H1 (cell line): Measurements from ENCODE around the gene RNU7-1. TPM values are rescaled to one million over a fixed set of nuclear protein-coding genes. Genes with fewer than 3 reads are reported as not detected.

Experiments
- CTCF ChIA-PET: fragments of 300-600 bp; sonication (Branson Sonifier 250); formaldehyde crosslinking; loops from one replicate; lab custom pipeline; 2021; ENCODE audit not compliant: partially characterized antibody; lab: Charles Lee
- POLR2A ChIA-PET: fragments of 300-600 bp; sonication (Branson Sonifier 250); formaldehyde crosslinking; loops from one replicate; lab custom pipeline; 2021; ENCODE audit warnings: inconsistent platforms; ENCODE audit not compliant: partially characterized antibody; lab: Charles Lee
- DNase-seq, 2 experiments: peaks; one replicate each; pipeline versions ENCODE4 v3.0.0 to v3.0.0-alpha.2; 2010 to 2022; ENCODE audit warnings: low spot score in 2 of 2, low read depth in 1 of 2, mixed read lengths in 1 of 2
- FAIRE-seq: peaks from 2 replicates; lab custom pipeline; 2011; peaks lifted over from hg19 to GRCh38; lab: Jason Lieb, UNC
- H2AFZ ChIP-seq: 2 replicates; pipeline ENCODE4 v1.8.1; 2012; ENCODE audit warnings: low read length, inconsistent platforms
- H2AK5ac ChIP-seq: 2 replicates; pipeline ENCODE4 v1.6.1; 2013; ENCODE audit warnings: low read depth, low read length
- H2BK120ac ChIP-seq: replicated peaks from 2 replicates; pipeline ENCODE3; 2013; ENCODE audit warnings: low read depth, low read length, inconsistent platforms
- H2BK12ac ChIP-seq: 2 replicates; pipeline ENCODE4 v1.6.1; 2013; ENCODE audit warnings: low read depth, low read length
- H2BK15ac ChIP-seq: 2 replicates; pipeline ENCODE4 v1.6.1; 2013; ENCODE audit warnings: low read length
- H2BK20ac ChIP-seq: 2 replicates; pipeline ENCODE4 v1.6.1; 2013; ENCODE audit warnings: low read length
- H2BK5ac ChIP-seq: 2 replicates; pipeline ENCODE4 v1.6.1; 2013; ENCODE audit warnings: low read depth, low read length
- H3K14ac ChIP-seq: 2 replicates; pipeline ENCODE4 v1.6.1; 2013; ENCODE audit warnings: inconsistent platforms; ENCODE audit not compliant: insufficient read length
- H3K18ac ChIP-seq: 2 replicates; pipeline ENCODE4 v1.6.1; 2013; ENCODE audit warnings: low read length; ENCODE audit errors: extremely low read depth
- H3K23ac ChIP-seq: 2 replicates; pipeline ENCODE4 v1.6.1; 2013; ENCODE audit warnings: inconsistent platforms; ENCODE audit not compliant: insufficient read length
- H3K23me2 ChIP-seq: 2 replicates; pipeline ENCODE4 v1.6.1; 2013; ENCODE audit warnings: low read depth, low read length
- H3K27ac ChIP-seq: 2 replicates; pipeline ENCODE4 v1.6.1; 2011; ENCODE audit warnings: low read depth, low read length, inconsistent platforms
- H3K27me3 ChIP-seq, 4 experiments: replicated peaks in 1 of 4; 1 replicate in 1 of 4; 2 replicates in 3 of 4; pipeline versions ENCODE4 v1.6.1 to v1.8.1; 2011 to 2013; ENCODE audit warnings: low read length in 3 of 4, mild to moderate bottlenecking in 3 of 4, inconsistent platforms in 2 of 4, mixed read lengths in 2 of 4, moderate library complexity in 1 of 4; ENCODE audit not compliant: control insufficient read depth in 3 of 4, insufficient read depth in 3 of 4; ENCODE audit errors: extremely low read depth in 1 of 4
- H3K36me3 ChIP-seq, 4 experiments: 2 replicates each; pipeline versions ENCODE4 v1.6.1 to v1.8.1; 2011 to 2013; ENCODE audit warnings: mild to moderate bottlenecking in 4 of 4, low read length in 3 of 4, moderate library complexity in 2 of 4, control low read depth in 1 of 4, inconsistent platforms in 1 of 4; ENCODE audit not compliant: insufficient read depth in 4 of 4, control insufficient read depth in 2 of 4
- H3K4ac ChIP-seq: replicated peaks from 2 replicates; pipeline ENCODE3; 2013; ENCODE audit warnings: low read length, low read depth, mixed read lengths, inconsistent platforms; ENCODE audit not compliant: insufficient read length
- H3K4me1 ChIP-seq, 4 experiments: replicated peaks in 1 of 4; 1 replicate in 1 of 4; 2 replicates in 3 of 4; pipeline versions ENCODE4 v1.6.1 to v1.8.1; 2011 to 2013; ENCODE audit warnings: low read length in 3 of 4, inconsistent platforms in 2 of 4, mixed read lengths in 1 of 4; ENCODE audit not compliant: insufficient read depth in 4 of 4, control insufficient read depth in 3 of 4
- H3K4me2 ChIP-seq, 2 experiments: 2 replicates each; pipeline versions ENCODE4 v1.6.1 to v1.8.1; 2011 to 2013; ENCODE audit warnings: low read depth in 2 of 2, low read length in 2 of 2, control low read depth in 1 of 2, inconsistent platforms in 1 of 2, mild to moderate bottlenecking in 1 of 2; ENCODE audit not compliant: insufficient read depth in 1 of 2
- H3K4me3 ChIP-seq, 4 experiments: fragments of 200-600, 300-600 bp in 1 of 4; sonication (generic), shearing (Covaris generic), sonication (Bioruptor Twin) in 1 of 4; 2 replicates each; pipeline versions ENCODE4 v1.5.1 to v1.8.1; 2011 to 2016; ENCODE audit warnings: low read length in 4 of 4, low read depth in 3 of 4, control low read depth in 2 of 4, inconsistent platforms in 2 of 4, mild to moderate bottlenecking in 2 of 4, mixed read lengths in 1 of 4, moderate library complexity in 1 of 4; ENCODE audit not compliant: insufficient read depth in 2 of 4; ENCODE audit errors: extremely low read depth in 1 of 4
- H3K56ac ChIP-seq: replicated peaks from 2 replicates; pipeline ENCODE3; 2013; ENCODE audit warnings: low read depth, mild to moderate bottlenecking, mixed read lengths, low read length, inconsistent platforms; ENCODE audit not compliant: insufficient read length
- H3K79me1 ChIP-seq: 2 replicates; pipeline ENCODE4 v1.6.1; 2013; ENCODE audit warnings: low read depth, low read length, control low read depth
- H3K79me2 ChIP-seq, 2 experiments: 2 replicates each; pipeline versions ENCODE4 v1.6.1 to v1.8.1; 2012 to 2013; ENCODE audit warnings: low read length in 2 of 2, mild to moderate bottlenecking in 2 of 2, inconsistent platforms in 1 of 2; ENCODE audit not compliant: insufficient read depth in 2 of 2, control insufficient read depth in 1 of 2
- H3K9ac ChIP-seq, 4 experiments: replicated peaks in 1 of 4; 1 replicate in 1 of 4; 2 replicates in 3 of 4; pipeline versions ENCODE4 v1.6.1 to v1.8.1; 2011 to 2013; ENCODE audit warnings: low read depth in 3 of 4, low read length in 3 of 4, control low read depth in 2 of 4, mild to moderate bottlenecking in 2 of 4, moderate library complexity in 2 of 4, inconsistent platforms in 1 of 4; ENCODE audit errors: extremely low read depth in 1 of 4
- H3K9me3 ChIP-seq, 2 experiments: 2 replicates each; pipeline versions ENCODE4 v1.6.1 to v1.8.1; 2012 to 2013; ENCODE audit warnings: mild to moderate bottlenecking in 2 of 2, moderate library complexity in 2 of 2, control low read depth in 1 of 2, inconsistent platforms in 1 of 2, low read depth in 1 of 2, low read length in 1 of 2, mixed read lengths in 1 of 2; ENCODE audit not compliant: insufficient read depth in 2 of 2
- H4K20me1 ChIP-seq, 2 experiments: replicated peaks in 1 of 2; 2 replicates each; pipeline versions ENCODE3 to v1.8.1; 2011 to 2013; ENCODE audit warnings: inconsistent platforms in 2 of 2, low read length in 2 of 2, mild to moderate bottlenecking in 1 of 2; ENCODE audit not compliant: insufficient read depth in 2 of 2, control insufficient read depth in 1 of 2
- H4K5ac ChIP-seq: 2 replicates; pipeline ENCODE4 v1.6.1; 2013; ENCODE audit warnings: low read length, low read depth, mixed read lengths, inconsistent platforms; ENCODE audit not compliant: insufficient read length
- H4K8ac ChIP-seq: 2 replicates; pipeline ENCODE4 v1.8.0; 2013; ENCODE audit warnings: mild to moderate bottlenecking, moderate library complexity, low read length, inconsistent platforms; ENCODE audit not compliant: insufficient read depth; ENCODE audit errors: extremely low read depth
- H4K91ac ChIP-seq: replicated peaks from 2 replicates; pipeline ENCODE3; 2013; ENCODE audit warnings: low read length, mixed read lengths, inconsistent platforms; ENCODE audit not compliant: insufficient read length
- BCL11A ChIP-seq, 2 experiments: IDR thresholded peaks; one replicate each; pipeline ENCODE4 v1.6.1; 2011; ENCODE audit warnings: low read depth in 2 of 2, low read length in 2 of 2, mild to moderate bottlenecking in 2 of 2
- CHD1 ChIP-seq: IDR thresholded peaks from 2 replicates; pipeline ENCODE4 v1.6.1; 2012; ENCODE audit warnings: low read depth, low read length, improper control_type of control experiment
- CHD2 ChIP-seq: IDR thresholded peaks from 2 replicates; pipeline ENCODE4 v1.6.1; 2012; ENCODE audit warnings: low read length, improper control_type of control experiment
- E2F6 ChIP-seq: IDR thresholded peaks from 2 replicates; pipeline ENCODE4 v1.6.1; 2012; ENCODE audit warnings: inconsistent platforms
- EP300 ChIP-seq, 2 experiments: IDR thresholded peaks; 1 replicate in 1 of 2; 2 replicates in 1 of 2; pipeline ENCODE4 v1.6.1; 2011 to 2012; ENCODE audit warnings: low read depth in 2 of 2, low read length in 2 of 2, mild to moderate bottlenecking in 2 of 2, borderline replicate concordance in 1 of 2, inconsistent platforms in 1 of 2, moderate library complexity in 1 of 2
- PHF8 ChIP-seq: fragments of 200-600 bp; sonication (generic); conservative IDR thresholded peaks from 2 replicates; pipeline ENCODE4 v1.7.1; 2012; ENCODE audit warnings: low read depth, mild to moderate bottlenecking, inconsistent platforms, low read length, moderate library complexity
- RBBP5 ChIP-seq: IDR thresholded peaks from 2 replicates; pipeline ENCODE4 v1.7.1; 2012; ENCODE audit warnings: low read depth, mild to moderate bottlenecking, inconsistent platforms, low read length, moderate library complexity, borderline replicate concordance
- RNF2 ChIP-seq: fragments of 200-900, 300-1000 bp; sonication (generic); IDR thresholded peaks from 2 replicates; pipeline ENCODE4 v1.7.1; 2016; ENCODE audit warnings: borderline replicate concordance, low read depth, mild to moderate bottlenecking, antibody characterized with exemption, low read length; ENCODE audit not compliant: poor library complexity, severe bottlenecking; ENCODE audit errors: missing control alignments
- RXRA ChIP-seq: IDR thresholded peaks from 2 replicates; pipeline ENCODE4 v1.6.1; 2011; ENCODE audit warnings: low read depth, mild to moderate bottlenecking, low read length, moderate library complexity; ENCODE audit not compliant: insufficient read depth
- SAP30 ChIP-seq: fragments of 300-600 bp; sonication (generic); IDR thresholded peaks from 2 replicates; pipeline ENCODE4 v1.7.1; 2012; ENCODE audit warnings: low read length, moderate library complexity, mild to moderate bottlenecking, inconsistent platforms; ENCODE audit not compliant: insufficient read depth, insufficient replicate concordance
- SP2 ChIP-seq: IDR thresholded peaks from 2 replicates; pipeline ENCODE4 v1.6.1; 2012; ENCODE audit warnings: mild to moderate bottlenecking, low read length, inconsistent platforms
- TEAD4 ChIP-seq: IDR thresholded peaks from 2 replicates; pipeline ENCODE4 v1.6.1; 2012; ENCODE audit warnings: low read depth, low read length, inconsistent platforms, mixed read lengths
- WGBS, 2 experiments: shearing (Covaris generic) in 1 of 2; methylation state at CpG; one replicate each; pipeline versions ENCODE4 v1.1.6 to v1.1.7; 2013 to 2015; ENCODE audit warnings: low lambda C conversion rate in 2 of 2, mixed read lengths in 2 of 2, inconsistent platforms in 1 of 2, low coverage in 1 of 2, missing lambda C conversion rate in 1 of 2; ENCODE audit not compliant: insufficient replicate concordance in 2 of 2, insufficient coverage in 1 of 2, insufficient read length in 1 of 2; ENCODE audit errors: extremely low coverage in 1 of 2, missing lambda C conversion rate in 1 of 2; 5-methylcytosine and 5-hydroxymethylcytosine counted together
- polyA plus RNA-seq, 7 experiments: library from polyadenylated mRNA; depleted of rRNA in 3 of 7; stranded (reverse) in 5 of 7; unstranded in 2 of 7; fragments of >200 nt in 5 of 7; fragments of 200-250 nt in 2 of 7; gene quantifications; 1 replicate in 5 of 7; 2 replicates in 1 of 7; 4 replicates in 1 of 7; pipeline versions ENCODE4 v1.2.1 to v1.2.3, GENCODE V29; 2011 to 2013; ENCODE audit warnings: missing spikeins in 2 of 7, mixed read lengths in 2 of 7
- total RNA-seq: library from RNA; stranded (reverse); fragmentation: NEBNext Ultra II Directional; extraction: Animal tissue kit (Norgen Biotek cat#: 25700); gene quantifications from 2 replicates; pipeline ENCODE4 v1.2.1, GENCODE V29; 2021

The RNU7-1 gene
- total and polyA plus RNA-seq, 2 of the 8 experiments (the other 6 are each of a cell fraction or from before 2014, with no cell fraction given): not detected

- DNase-seq (no peak), FAIRE-seq (no peak)
- ChIA-PET CTCF (interaction anchor here (1.2 to 20.2 kb wide), 6 partner anchors 16 to 102 kb away, joined by 3 to 253 read pairs (median 25); partner anchors contain the start of genes ATN1, SPSB2 and TPI1), POLR2A (interaction anchor here (1.2 to 44.0 kb wide), 5 partner anchors 20 to 71 kb away, joined by 3 to 1596 read pairs (median 442); partner anchors contain the start of genes ATN1, EMG1, ENO2 and LRRC23)
- Histone ChIP-seq H2BK20ac (no peak overlapping the region), H3K9ac (no peak overlapping the region), H3K27ac (no peak overlapping the region), H3K79me2 (no peaks in the 10 kb centered on the region), H2AFZ (no peak overlapping the region), H2BK15ac (no peak overlapping the region), H4K91ac (no peak overlapping the region), H3K4me3 (no peak overlapping the region), H3K4me2 (no peak overlapping the region), H3K4me1 (peaks cover 6 to 22% (median 19%) of the 10 kb centered on the region in 4 experiments), H3K23me2 (peaks cover 9% of the 10 kb centered on the region; the same call in 1 of the 2 replicates), H3K27me3 (no peaks in the 10 kb centered on the region), H3K79me1 (no peaks in the 10 kb centered on the region), H3K23ac (no peak overlapping the region), H3K56ac (no peak overlapping the region), H2AK5ac (no peak overlapping the region), H2BK12ac (no peak overlapping the region; the same call in 1 of the 2 replicates), H3K9me3 (no peaks in the 10 kb centered on the region), H3K18ac (no peak overlapping the region), H3K14ac (no peak overlapping the region), H4K5ac (no peak overlapping the region), H3K36me3 (peaks cover 6 to 19% (median 9%) of the 10 kb centered on the region in 4 experiments; a peak in 7 of 8 replicates), H4K8ac (no peak overlapping the region), H3K4ac (no peak overlapping the region), H2BK5ac (peak overlapping the region; percentile 13; the same call in 1 of the 2 replicates), H2BK120ac (no peak overlapping the region), H4K20me1 (peaks cover 2 to 5% of the 10 kb centered on the region in 2 experiments)
- 90% methylated on average over 11 of the region's 12 CpGs; no CpG with 5 or more reads in 1 of the 2 experiments for WGBS, 2 experiments
- TF ChIP-seq BCL11A (IDR thresholded peaks at IDR 0.05; ENCODE audit: low read depth in 2 of 2, low read length in 2 of 2) (no peak), RBBP5 (no peak), E2F6 (no peak), RXRA (no peak), RNF2 (no peak), TEAD4 (no peak), PHF8 (no peak), SP2 (no peak), EP300 (IDR thresholded peaks at IDR 0.05; ENCODE audit: borderline replicate concordance in 1 of 2, low read depth in 2 of 2, low read length in 2 of 2) (no peak), CHD1 (no peak), SAP30 (no peak), CHD2 (no peak)
Observed at GRCh38 chr12:6941267-6941666, 2.3 kb upstream of the RNU7-1 start.
